GM23338 (cell line): ENCODE results near the gene FBXL4. TPM values are rescaled to one million over a fixed set of nuclear protein-coding genes. Genes with fewer than 3 reads are reported as not detected.
"Not testable (repeated sequence)": the region's sequence is repeated elsewhere in the genome, so short reads cannot be mapped to it uniquely, and the experiment has no call there.

ENCODE experiments used
- ATAC-seq: fragments of 200-7000 bp; cut with Tn5 transposase; 3 replicates; pipeline ENCODE4 v1.9.1; 2020
- DNase-seq: peaks from one replicate; pipeline ENCODE4 v3.0.0-alpha.2; 2015; ENCODE audit warnings: low spot score
- H2AFZ ChIP-seq: fragments of 200-600 bp; sonication (generic); 2 replicates; pipeline ENCODE4 v1.8.0; 2016; ENCODE audit warnings: antibody characterized with exemption, mild to moderate bottlenecking, moderate library complexity
- H3F3A ChIP-seq: fragments of 200-600 bp; sonication (generic); replicated peaks from 2 replicates; pipeline ENCODE4 v1.8.0; 2017; ENCODE audit warnings: antibody characterized with exemption, mixed run types, low read depth
- H3K27ac ChIP-seq: fragments of 200-600 bp; sonication (generic); 2 replicates; pipeline ENCODE4 v1.6.1; 2016; ENCODE audit warnings: low read depth
- H3K27me3 ChIP-seq: fragments of 200-600 bp; sonication (generic); 2 replicates; pipeline ENCODE4 v1.8.0; 2016; ENCODE audit warnings: mild to moderate bottlenecking, mixed run types, moderate library complexity; ENCODE audit not compliant: insufficient read depth
- H3K36me3 ChIP-seq: fragments of 200-600 bp; sonication (generic); 2 replicates; pipeline ENCODE4 v1.8.0; 2016; ENCODE audit warnings: mild to moderate bottlenecking; ENCODE audit not compliant: insufficient read depth
- H3K4me1 ChIP-seq: fragments of 200-600 bp; sonication (generic); 2 replicates; pipeline ENCODE4 v1.8.0; 2016; ENCODE audit warnings: mild to moderate bottlenecking, moderate library complexity; ENCODE audit not compliant: insufficient read depth
- H3K4me2 ChIP-seq: fragments of 200-600 bp; sonication (generic); 2 replicates; pipeline ENCODE4 v1.7.1; 2017; ENCODE audit warnings: mixed run types
- H3K4me3 ChIP-seq: fragments of 200-600 bp; sonication (generic); 2 replicates; pipeline ENCODE4 v1.6.1; 2016; ENCODE audit warnings: mixed run types
- H3K79me2 ChIP-seq: fragments of 200-600 bp; sonication (generic); replicated peaks from 2 replicates; pipeline ENCODE4 v1.8.0; 2017; ENCODE audit warnings: mild to moderate bottlenecking; ENCODE audit not compliant: insufficient read depth
- H3K9me2 ChIP-seq: fragments of 200-600 bp; sonication (generic); 2 replicates; pipeline ENCODE4 v1.8.0; 2017; ENCODE audit not compliant: insufficient read depth
- H4K20me1 ChIP-seq: fragments of 200-600 bp; sonication (generic); replicated peaks from 2 replicates; pipeline ENCODE4 v1.8.0; 2017; ENCODE audit warnings: mild to moderate bottlenecking; ENCODE audit not compliant: insufficient read depth
- H3K27ac Mint-ChIP-seq: 2 replicates; pipeline ENCODE4 v1.8.0; 2020; ENCODE audit warnings: inconsistent platforms, mild to moderate bottlenecking, moderate library complexity, mixed read lengths
- H3K27me3 Mint-ChIP-seq: 3 replicates; pipeline ENCODE4 v1.8.0; 2022; ENCODE audit warnings: low read depth, mild to moderate bottlenecking, moderate library complexity, mixed read lengths, inconsistent platforms; ENCODE audit not compliant: insufficient read depth, poor library complexity
- H3K36me3 Mint-ChIP-seq: 3 replicates; pipeline ENCODE4 v1.8.0; 2021; ENCODE audit warnings: low read depth, mild to moderate bottlenecking, inconsistent platforms, moderate library complexity, mixed read lengths
- H3K4me1 Mint-ChIP-seq: 3 replicates; pipeline ENCODE4 v1.8.0; 2020; ENCODE audit warnings: mild to moderate bottlenecking, inconsistent platforms, mixed read lengths
- H3K4me3 Mint-ChIP-seq: 3 replicates; pipeline ENCODE4 v1.8.0; 2021; ENCODE audit warnings: moderate library complexity, mild to moderate bottlenecking, inconsistent platforms, mixed read lengths
- H3K9me3 Mint-ChIP-seq: 3 replicates; pipeline ENCODE4 v1.8.0; 2020; ENCODE audit warnings: moderate library complexity, mild to moderate bottlenecking, inconsistent platforms, mixed read lengths
- CREB1 ChIP-seq: fragments of 250-450 bp; sonication (Bioruptor Pico); IDR thresholded peaks from 2 replicates; pipeline ENCODE4 v1.5.0; 2020; ENCODE audit warnings: low read depth, mild to moderate bottlenecking, moderate library complexity
- CTCF ChIP-seq, 2 experiments: fragments of 200-600 bp in 1 of 2; sonication (generic) in 1 of 2; conservative IDR thresholded peaks; 2 replicates each; pipeline versions ENCODE4 v1.5.1 to v1.6.1; 2016 to 2017; ENCODE audit warnings: antibody characterized with exemption in 2 of 2, low read depth in 2 of 2, mild to moderate bottlenecking in 2 of 2, moderate library complexity in 1 of 2
- ETS1 ChIP-seq: IDR thresholded peaks from 2 replicates; pipeline ENCODE4 v1.6.1; 2016; ENCODE audit warnings: antibody characterized with exemption
- EZH2 ChIP-seq: fragments of 200-600 bp; sonication (generic); IDR thresholded peaks from one replicate; pipeline ENCODE4 v1.8.0; 2017; ENCODE audit warnings: antibody characterized with exemption, mild to moderate bottlenecking, low read depth; ENCODE audit not compliant: unreplicated experiment
- JUNB ChIP-seq: IDR thresholded peaks from one replicate; pipeline ENCODE4 v1.6.1; 2016; ENCODE audit warnings: antibody characterized with exemption; ENCODE audit not compliant: unreplicated experiment
- NANOG ChIP-seq: IDR thresholded peaks from 2 replicates; pipeline ENCODE4 v1.6.1; 2016; ENCODE audit warnings: antibody characterized with exemption, borderline replicate concordance
- POLR2AphosphoS5 ChIP-seq: IDR thresholded peaks from 2 replicates; pipeline ENCODE4 v1.6.1; 2016; ENCODE audit warnings: antibody characterized with exemption, low read depth
- REST ChIP-seq: IDR thresholded peaks from one replicate; pipeline ENCODE4 v1.6.1; 2018; ENCODE audit warnings: antibody characterized with exemption; ENCODE audit not compliant: unreplicated experiment
- STAT1 ChIP-seq: IDR thresholded peaks from one replicate; pipeline ENCODE4 v1.6.1; 2016; ENCODE audit warnings: antibody characterized with exemption; ENCODE audit not compliant: unreplicated experiment
- ZNF114 ChIP-seq: fragments of 250-450 bp; sonication (Bioruptor Pico); IDR thresholded peaks from 2 replicates; pipeline ENCODE4 v1.5.0; 2020; ENCODE audit warnings: mild to moderate bottlenecking, moderate library complexity
- ZNF331 ChIP-seq: fragments of 250-450 bp; sonication (Bioruptor Pico); IDR thresholded peaks from 2 replicates; pipeline ENCODE4 v1.5.0; 2020; ENCODE audit warnings: low read depth, mild to moderate bottlenecking, moderate library complexity
- polyA plus RNA-seq: library from polyadenylated mRNA; unstranded; fragments of >200 nt; fragmentation: Nextera tagmentation; extraction: Ambion mirVana; gene quantifications from 2 replicates; pipeline ENCODE4 v1.2.1, GENCODE V29; 2016
- total RNA-seq: library from RNA; depleted of rRNA; stranded (reverse); fragments of >200 nt; shearing (Covaris generic); gene quantifications from 2 replicates; pipeline ENCODE4 v1.2.3, GENCODE V29; 2014

Gene FBXL4
- total and polyA plus RNA-seq, 2 experiments from 2014 or later, result 8.5 to 23.4 TPM

- TF ChIP-seq CTCF (conservative IDR thresholded peaks at IDR 0.05; ENCODE audit: low read depth in 2 of 2) (no peak), CREB1 (CRISPR knock-in tag) (no peak), REST (no peak), ETS1 (no peak)
These were observed 38.5 kb downstream of the FBXL4 start (continued) for GRCh38 chr6:98909236-98909635.

GRCh38 chr6:98906342-98906741 is 41.4 kb downstream of the FBXL4 start:
- not testable (repeated sequence) for H3K27me3 ChIP-seq, H3K36me3 ChIP-seq, H3K4me1 Mint-ChIP-seq, H3K9me2 ChIP-seq, H3K4me1 ChIP-seq, H3K4me2 ChIP-seq, H3K4me3 ChIP-seq, H3K27me3 Mint-ChIP-seq, H3F3A ChIP-seq, H3K27ac Mint-ChIP-seq, DNase-seq, H4K20me1 ChIP-seq, H2AFZ ChIP-seq, H3K4me3 Mint-ChIP-seq, ATAC-seq, H3K27ac ChIP-seq, H3K79me2 ChIP-seq
- peaks cover 34% of the 10 kb centered on the region for H3K36me3 Mint-ChIP-seq
- H3K9me3 Mint-ChIP-seq, result peaks cover 22% of the 10 kb centered on the region

GRCh38 chr6:98905759-98906158 is 42.0 kb downstream of the FBXL4 start:
- H2AFZ ChIP-seq, result no peak overlapping the region
- no peak overlapping the region for H3K4me2 ChIP-seq
- no peaks in the 10 kb centered on the region for H3K9me2 ChIP-seq
- H3K36me3 Mint-ChIP-seq, result peaks cover 29% of the 10 kb centered on the region
- H3K27ac Mint-ChIP-seq, result no peak overlapping the region
- H3K79me2 ChIP-seq, result no peaks in the 10 kb centered on the region
- H3K27ac ChIP-seq, result no peak overlapping the region
- H3F3A ChIP-seq, result no peaks in the 10 kb centered on the region
- H3K4me3 ChIP-seq, result no peak overlapping the region
- H3K36me3 ChIP-seq, result peaks cover 9% of the 10 kb centered on the region; the same call in 1 of the 2 replicates
- H3K4me3 Mint-ChIP-seq, result no peak overlapping the region
- DNase-seq (no peak), ATAC-seq (no peak)
- H3K4me1 ChIP-seq, result no peaks in the 10 kb centered on the region; the same call in 1 of the 2 replicates
- no peaks in the 10 kb centered on the region for H4K20me1 ChIP-seq
- H3K9me3 Mint-ChIP-seq, result peaks cover 16% of the 10 kb centered on the region
- no peak for TF ChIP-seq ZNF114 (CRISPR knock-in tag)
- no peak for TF ChIP-seq ZNF331
- no peak for TF ChIP-seq POLR2AphosphoS5
- no peak for TF ChIP-seq JUNB
- TF ChIP-seq NANOG, result no peak
- TF ChIP-seq ETS1, result no peak
- TF ChIP-seq STAT1, result no peak
- no peak for TF ChIP-seq EZH2
- no peaks in the 10 kb centered on the region for H3K27me3 ChIP-seq
- no peaks in the 10 kb centered on the region for H3K27me3 Mint-ChIP-seq
- H3K4me1 Mint-ChIP-seq, result no peaks in the 10 kb centered on the region
